WTC11 (cell line): ENCODE results near the gene TPSAB1.

ENCODE experiments used
- CREB1 ChIP-seq: sonication (generic); formaldehyde crosslinking; IDR thresholded peaks from 2 replicates; pipeline ENCODE4 v1.8.0; 2023; ENCODE audit warnings: mild to moderate bottlenecking, missing genetic modification reagents
- CTCF ChIP-seq: fragments of 200-600 bp; IDR thresholded peaks from 2 replicates; pipeline ENCODE4 v1.8.0; 2022; ENCODE audit warnings: antibody characterized with exemption
- FOXJ3 ChIP-seq: sonication (generic); formaldehyde crosslinking; IDR thresholded peaks from 2 replicates; pipeline ENCODE4 v1.9.0; 2021; ENCODE audit warnings: missing genetic modification reagents, mild to moderate bottlenecking, borderline replicate concordance
- NR2C2 ChIP-seq: sonication (generic); formaldehyde crosslinking; IDR thresholded peaks from 2 replicates; pipeline ENCODE4 v1.8.0; 2022; ENCODE audit warnings: mild to moderate bottlenecking, missing genetic modification reagents
- SMAD3 ChIP-seq: sonication (generic); formaldehyde crosslinking; IDR thresholded peaks from 2 replicates; pipeline ENCODE4 v1.8.0; 2022; ENCODE audit warnings: missing genetic modification reagents, mild to moderate bottlenecking, borderline replicate concordance
- STAT6 ChIP-seq: sonication (generic); formaldehyde crosslinking; conservative IDR thresholded peaks from 2 replicates; pipeline ENCODE4 v1.8.1; 2023; ENCODE audit warnings: mild to moderate bottlenecking, low read depth, missing genetic modification reagents, moderate library complexity
- USF2 ChIP-seq: sonication (generic); formaldehyde crosslinking; IDR thresholded peaks from 2 replicates; pipeline ENCODE4 v1.8.1; 2023; ENCODE audit warnings: mild to moderate bottlenecking, missing genetic modification reagents, moderate library complexity
- ZNF423 ChIP-seq: fragments of 250-450 bp; sonication (Bioruptor Pico); IDR thresholded peaks from 2 replicates; pipeline ENCODE4 v2.1.2; 2022; ENCODE audit warnings: mild to moderate bottlenecking, moderate library complexity
- ZSCAN18 ChIP-seq: fragments of 250-450 bp; sonication (Bioruptor Pico); IDR thresholded peaks from 2 replicates; pipeline ENCODE4 v2.1.2; 2022; ENCODE audit warnings: mild to moderate bottlenecking, moderate library complexity
- TF ChIP-seq, protein P1 (sequence below): sonication (generic); formaldehyde crosslinking; IDR thresholded peaks from 2 replicates; pipeline ENCODE4 v1.8.0; 2022; ENCODE audit warnings: mild to moderate bottlenecking, missing genetic modification reagents
- TF ChIP-seq, protein P2 (sequence below): sonication (generic); formaldehyde crosslinking; IDR thresholded peaks from 2 replicates; pipeline ENCODE4 v1.8.0; 2022; ENCODE audit warnings: mild to moderate bottlenecking, missing genetic modification reagents
- TF ChIP-seq, protein P3 (sequence below): sonication (generic); formaldehyde crosslinking; IDR thresholded peaks from 2 replicates; pipeline ENCODE4 v1.8.1; 2022; ENCODE audit warnings: mild to moderate bottlenecking, missing genetic modification reagents, moderate library complexity, borderline replicate concordance

GRCh38 chr16:1224558-1224957, 15.9 kb upstream of the TPSAB1 start:
- TF ChIP-seq, protein P1, sequence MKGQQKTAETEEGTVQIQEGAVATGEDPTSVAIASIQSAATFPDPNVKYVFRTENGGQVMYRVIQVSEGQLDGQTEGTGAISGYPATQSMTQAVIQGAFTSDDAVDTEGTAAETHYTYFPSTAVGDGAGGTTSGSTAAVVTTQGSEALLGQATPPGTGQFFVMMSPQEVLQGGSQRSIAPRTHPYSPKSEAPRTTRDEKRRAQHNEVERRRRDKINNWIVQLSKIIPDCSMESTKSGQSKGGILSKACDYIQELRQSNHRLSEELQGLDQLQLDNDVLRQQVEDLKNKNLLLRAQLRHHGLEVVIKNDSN (CRISPR knock-in tag), result no peak
- no peak for TF ChIP-seq USF2 (CRISPR knock-in tag)
- TF ChIP-seq CTCF, result no peak
- TF ChIP-seq SMAD3 (CRISPR knock-in tag), result no peak
- no peak for TF ChIP-seq NR2C2
- TF ChIP-seq CREB1 (CRISPR knock-in tag), result no peak
- TF ChIP-seq, protein P2, sequence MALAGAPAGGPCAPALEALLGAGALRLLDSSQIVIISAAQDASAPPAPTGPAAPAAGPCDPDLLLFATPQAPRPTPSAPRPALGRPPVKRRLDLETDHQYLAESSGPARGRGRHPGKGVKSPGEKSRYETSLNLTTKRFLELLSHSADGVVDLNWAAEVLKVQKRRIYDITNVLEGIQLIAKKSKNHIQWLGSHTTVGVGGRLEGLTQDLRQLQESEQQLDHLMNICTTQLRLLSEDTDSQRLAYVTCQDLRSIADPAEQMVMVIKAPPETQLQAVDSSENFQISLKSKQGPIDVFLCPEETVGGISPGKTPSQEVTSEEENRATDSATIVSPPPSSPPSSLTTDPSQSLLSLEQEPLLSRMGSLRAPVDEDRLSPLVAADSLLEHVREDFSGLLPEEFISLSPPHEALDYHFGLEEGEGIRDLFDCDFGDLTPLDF (CRISPR knock-in tag), result no peak
- no peak for TF ChIP-seq STAT6 (CRISPR knock-in tag)
- TF ChIP-seq, protein P3, sequence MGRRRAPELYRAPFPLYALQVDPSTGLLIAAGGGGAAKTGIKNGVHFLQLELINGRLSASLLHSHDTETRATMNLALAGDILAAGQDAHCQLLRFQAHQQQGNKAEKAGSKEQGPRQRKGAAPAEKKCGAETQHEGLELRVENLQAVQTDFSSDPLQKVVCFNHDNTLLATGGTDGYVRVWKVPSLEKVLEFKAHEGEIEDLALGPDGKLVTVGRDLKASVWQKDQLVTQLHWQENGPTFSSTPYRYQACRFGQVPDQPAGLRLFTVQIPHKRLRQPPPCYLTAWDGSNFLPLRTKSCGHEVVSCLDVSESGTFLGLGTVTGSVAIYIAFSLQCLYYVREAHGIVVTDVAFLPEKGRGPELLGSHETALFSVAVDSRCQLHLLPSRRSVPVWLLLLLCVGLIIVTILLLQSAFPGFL, result no peak
- no peak for TF ChIP-seq ZNF423 (CRISPR knock-in tag)
- no peak for TF ChIP-seq ZSCAN18 (CRISPR knock-in tag)
- TF ChIP-seq FOXJ3 (CRISPR knock-in tag), result no peak
